ENCODE data around the gene CELF5.
A peak's percentile ranks its signal among the peaks of the same experiment; 100 is the strongest.
"Not testable (repeated sequence)": the region's sequence is repeated elsewhere in the genome, so short reads cannot be mapped to it uniquely, and the experiment has no call there.

The CELF5 gene

DNA sequence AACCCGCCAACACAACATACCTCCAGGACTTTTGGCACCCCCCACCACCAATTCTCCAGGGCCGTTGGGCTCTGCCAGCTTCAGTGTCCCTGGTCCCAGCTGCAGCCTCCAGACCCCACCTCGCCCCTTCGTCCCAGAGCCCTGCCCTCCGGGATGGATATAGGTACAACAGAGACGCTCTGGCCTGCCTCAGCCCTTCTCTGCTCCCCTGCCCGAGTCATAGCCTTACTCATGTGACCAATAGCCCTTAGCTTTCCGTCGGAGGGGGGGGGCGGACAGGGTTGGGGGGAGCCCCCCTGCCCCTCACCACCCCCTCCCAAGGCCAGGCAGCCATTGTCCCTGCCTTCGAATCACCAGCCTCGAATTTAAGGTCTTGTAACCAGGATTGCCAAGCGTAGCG lies 71.1 kb downstream of the CELF5 start:
- DNase-seq: no peak

DNA sequence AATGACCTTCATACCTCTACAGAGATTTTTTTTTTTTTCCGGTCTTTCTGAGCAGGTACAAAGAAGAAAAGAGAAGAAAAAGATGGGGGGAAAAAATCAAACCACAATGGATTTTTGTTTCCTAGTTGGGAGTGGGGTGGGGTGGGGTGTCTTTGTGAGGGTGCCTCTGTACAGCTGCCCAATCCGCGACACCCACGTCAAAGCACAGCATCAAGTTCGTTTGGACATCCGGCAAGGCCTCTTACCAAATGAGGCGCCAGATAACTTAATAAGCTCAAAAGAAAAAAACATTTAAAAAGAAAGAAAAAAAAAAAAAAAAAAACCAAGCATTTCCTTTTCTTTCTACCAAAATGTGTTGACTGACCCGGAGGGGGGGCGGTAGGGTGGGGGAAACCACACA lies 71.6 kb downstream of the CELF5 start:
- no peak for DNase-seq

GRCh38 chr19:3296446-3296845 lies 72.0 kb downstream of the CELF5 start:
- DNase-seq: no peak

DNA sequence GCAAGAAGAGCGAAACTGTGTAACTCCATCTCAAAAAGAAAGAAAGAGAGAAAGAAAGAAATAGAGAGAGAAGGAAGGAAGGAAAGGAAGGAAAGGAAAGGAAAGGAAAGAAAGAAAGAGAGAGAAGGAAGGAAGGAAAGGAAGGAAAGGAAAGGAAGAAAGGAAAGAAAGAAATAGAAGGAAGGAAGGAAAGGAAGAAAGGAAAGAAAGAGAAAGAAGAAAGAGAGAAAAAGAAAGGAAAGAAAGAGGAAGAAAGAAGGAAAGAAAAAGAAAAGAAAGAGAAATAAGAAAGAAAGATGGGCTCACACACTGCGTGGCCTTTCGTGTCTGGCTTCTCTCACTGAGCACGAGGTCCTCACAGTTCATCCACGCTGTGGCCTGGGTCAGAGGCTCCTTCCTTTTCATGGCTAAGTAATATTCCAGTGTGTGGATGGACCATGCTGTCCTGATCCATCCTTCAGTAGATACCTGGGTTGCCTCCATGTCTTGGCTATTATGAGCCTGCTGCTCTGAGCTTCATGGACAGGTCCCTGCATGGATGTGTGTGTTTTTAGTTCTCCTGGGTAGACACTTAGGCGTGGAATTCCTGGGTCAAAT lies 74.5 kb downstream of the CELF5 start:
- no peak for DNase-seq

DNA sequence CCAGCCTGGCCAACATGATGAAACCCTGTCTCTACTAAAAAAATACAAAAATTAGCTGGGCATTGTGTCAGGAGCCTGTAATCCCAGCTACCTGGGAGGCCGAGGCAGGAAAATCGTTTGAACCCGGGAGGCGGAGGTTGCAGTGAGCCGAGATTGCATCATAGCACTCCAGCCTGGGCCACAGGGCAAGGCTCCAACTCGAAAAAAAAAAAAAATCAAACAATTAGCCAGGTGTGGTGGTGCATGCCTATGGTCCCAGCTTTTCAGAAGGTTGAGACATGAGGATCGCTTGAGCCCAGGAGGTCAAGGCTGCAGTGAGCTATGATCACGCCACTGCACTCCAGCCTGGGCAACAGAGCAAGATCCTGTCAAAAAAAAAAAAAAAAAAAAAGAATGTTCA lies 76.1 kb downstream of the CELF5 start:
- not testable (repeated sequence) for DNase-seq

- DNase-seq: no peak
Observed at GRCh38 chr19:3302755-3303154, 78.3 kb downstream of the CELF5 start.

GRCh38 chr19:3304871-3305423 lies 80.5 kb downstream of the CELF5 start:
- DNase-seq: peak; percentile 48 to 61

DNA sequence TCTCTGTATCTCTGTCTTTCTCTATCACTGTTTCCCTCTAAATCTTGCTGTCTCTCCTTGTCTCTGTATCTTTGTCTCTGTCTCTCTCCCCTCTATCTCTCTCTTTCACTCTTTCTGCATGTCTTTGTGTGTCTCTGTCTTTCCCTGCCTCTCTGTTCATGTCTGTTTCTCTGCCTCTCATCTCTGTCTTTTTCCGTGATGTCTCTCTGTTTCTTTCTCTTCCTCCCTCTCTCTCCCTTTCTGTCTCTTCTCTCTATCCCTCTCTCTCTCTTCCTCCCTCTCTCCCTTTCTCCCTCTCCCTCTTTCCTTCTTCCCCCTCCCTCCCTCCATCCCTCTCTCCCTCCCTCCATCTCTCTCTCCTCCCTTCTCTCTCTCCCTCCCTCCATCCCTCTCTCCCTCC lies 85.3 kb downstream of the CELF5 start:
- no peak for DNase-seq

DNA sequence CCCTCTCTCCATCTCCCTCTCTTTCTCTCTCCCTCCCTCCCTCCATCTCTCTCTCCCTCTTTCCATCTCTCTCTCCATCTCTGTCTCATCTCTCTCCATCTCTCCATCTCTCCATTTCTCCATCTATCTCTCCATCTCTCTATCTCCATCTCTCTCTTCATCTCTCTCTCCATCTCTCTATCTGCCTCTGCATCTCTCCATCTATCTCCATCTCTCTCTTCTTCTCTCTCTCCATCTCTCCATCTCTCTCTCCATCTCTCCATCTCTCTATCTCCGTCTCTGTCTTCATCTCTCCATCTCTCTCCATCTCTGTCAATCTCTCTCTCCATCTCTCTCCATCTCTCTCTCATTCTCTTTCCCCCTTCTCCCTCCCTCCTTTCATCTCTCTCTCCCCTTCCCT lies 85.8 kb downstream of the CELF5 start:
- no peak for DNase-seq

GRCh38 chr19:3310711-3311110 lies 86.2 kb downstream of the CELF5 start:
- no peak for DNase-seq

- DNase-seq: no peak
Observed at GRCh38 chr19:3313199-3313575, 88.7 kb downstream of the CELF5 start.

GRCh38 chr19:3314962-3315675 lies 90.7 kb downstream of the CELF5 start:
- DNase-seq: no peak

DNA sequence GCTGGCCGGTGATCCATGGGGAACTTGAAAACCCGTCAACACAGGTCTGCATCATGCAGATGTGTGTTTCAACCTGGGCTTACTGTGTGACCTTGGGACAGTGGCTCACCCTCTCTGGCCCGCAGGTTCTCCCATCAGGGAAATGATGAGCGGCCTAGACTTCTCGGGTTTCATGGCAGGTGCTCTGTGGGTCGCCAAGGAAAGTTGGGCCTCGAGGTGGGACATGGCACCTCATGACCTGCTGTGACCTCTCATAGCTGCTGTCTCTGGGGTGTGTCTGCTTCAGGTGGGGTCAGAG lies 91.2 kb downstream of the CELF5 start:
- no peak for DNase-seq

DNA sequence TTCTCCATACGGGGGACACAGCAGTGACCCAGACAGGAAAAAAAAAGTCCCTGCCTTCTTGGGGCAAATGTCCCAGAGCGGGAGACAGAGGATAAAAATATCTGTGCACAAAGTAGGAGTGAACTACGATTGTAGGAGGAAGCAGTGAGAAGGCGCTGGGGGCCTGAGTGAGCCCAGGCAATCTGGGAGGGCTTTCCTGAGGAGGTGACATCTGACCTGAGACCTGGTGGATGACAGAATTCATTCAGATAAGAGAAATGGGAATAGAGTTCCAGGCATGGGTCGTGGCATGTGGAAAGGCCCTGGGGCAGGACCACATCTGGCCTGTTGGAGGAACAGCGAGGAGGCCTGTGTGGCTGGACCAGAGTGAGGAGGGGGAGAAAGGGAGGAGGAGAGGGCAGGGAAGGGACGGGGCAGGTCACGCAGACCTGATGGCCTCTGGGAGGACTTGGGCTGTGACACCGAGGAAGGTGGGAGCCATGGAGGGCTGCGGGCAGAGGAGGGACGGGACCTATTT lies 91.7 kb downstream of the CELF5 start:
- DNase-seq: no peak

DNA sequence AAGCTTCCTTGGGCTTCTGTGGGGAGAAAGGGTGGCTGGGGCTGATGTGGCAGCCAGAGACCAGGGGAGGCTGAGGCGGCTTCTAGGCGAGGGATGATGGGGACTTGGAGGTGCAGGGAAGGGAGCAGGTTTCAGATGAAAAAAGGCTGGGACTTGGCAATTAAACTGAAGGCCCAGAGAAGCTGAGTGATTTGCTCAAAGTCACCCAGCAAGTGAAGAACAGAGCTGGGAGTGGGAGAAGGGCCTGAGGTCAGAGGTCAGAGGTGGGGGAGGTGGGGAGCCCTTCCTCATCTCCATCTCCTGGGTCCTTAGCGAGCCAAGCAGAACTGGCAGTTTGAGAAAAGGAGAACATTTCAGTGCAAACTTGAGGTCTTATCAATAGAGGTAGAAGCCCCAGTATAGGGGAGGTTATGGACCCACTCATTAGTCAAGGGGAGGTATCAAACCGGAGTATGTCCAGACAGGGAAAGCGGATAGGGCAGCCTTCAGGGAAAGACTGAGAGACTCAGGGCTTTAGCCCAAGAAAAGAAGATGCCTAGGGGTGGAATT lies 92.3 kb downstream of the CELF5 start:
- DNase-seq: no peak

DNA sequence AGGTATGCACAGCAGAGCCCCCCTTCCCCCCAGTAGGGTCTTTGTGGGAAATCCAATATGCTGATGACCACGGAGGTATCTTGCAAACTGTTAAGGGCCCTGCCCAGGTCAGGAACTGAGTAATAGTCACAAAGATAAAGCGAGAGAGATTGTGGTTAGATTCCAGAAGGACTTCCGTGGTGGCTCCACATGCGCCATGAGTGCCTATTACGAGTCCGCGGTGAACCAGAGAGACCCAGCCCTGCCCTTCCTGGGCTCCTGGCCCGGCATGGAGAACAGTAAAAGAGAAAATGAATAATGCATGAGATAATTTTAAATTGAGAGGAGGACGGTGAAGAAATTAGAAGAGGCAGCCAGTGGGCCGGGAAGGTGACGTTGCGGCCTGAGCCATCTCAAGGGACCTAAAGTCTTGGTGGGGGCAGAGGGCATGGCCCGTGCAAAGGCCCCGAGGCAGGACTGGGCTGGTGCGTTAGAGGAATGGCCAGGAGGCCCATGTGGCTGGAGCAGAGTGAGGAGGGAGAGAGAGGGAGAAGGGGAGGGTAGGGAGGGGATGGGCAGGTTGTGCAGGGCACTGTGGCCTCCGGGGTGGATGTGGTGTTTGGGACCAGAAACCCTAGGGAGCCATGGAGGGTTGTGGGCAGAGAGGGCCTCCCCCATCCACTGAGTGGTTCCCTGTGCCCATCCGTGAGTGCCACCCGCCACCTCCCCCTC lies 95.3 kb downstream of the CELF5 start:
- no peak for DNase-seq

- no peak for DNase-seq
Observed at GRCh38 chr19:3320354-3320670, 95.9 kb downstream of the CELF5 start.

- DNase-seq: no peak
Observed at GRCh38 chr19:3320853-3321252, 96.4 kb downstream of the CELF5 start.

DNA sequence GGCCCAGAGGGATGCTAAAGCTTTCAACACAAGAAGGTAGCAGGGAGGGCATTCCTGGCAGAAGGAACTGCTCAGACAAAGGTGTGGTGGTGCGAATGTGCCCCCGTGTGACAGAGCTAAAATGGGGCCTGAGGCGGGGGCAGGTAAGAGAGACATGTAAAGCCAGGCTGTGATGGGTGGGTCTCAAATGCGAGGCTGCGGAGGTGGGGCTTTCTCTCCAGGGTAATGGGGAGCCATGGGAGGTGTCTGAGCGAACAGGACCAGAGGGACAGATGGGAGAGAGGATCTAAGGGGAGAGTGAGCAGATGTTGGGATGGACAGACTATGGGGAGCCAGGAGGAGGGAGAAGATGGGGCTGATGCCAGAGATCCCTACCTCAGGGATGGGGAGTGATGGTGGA lies 97.2 kb downstream of the CELF5 start:
- no peak for DNase-seq

DNA sequence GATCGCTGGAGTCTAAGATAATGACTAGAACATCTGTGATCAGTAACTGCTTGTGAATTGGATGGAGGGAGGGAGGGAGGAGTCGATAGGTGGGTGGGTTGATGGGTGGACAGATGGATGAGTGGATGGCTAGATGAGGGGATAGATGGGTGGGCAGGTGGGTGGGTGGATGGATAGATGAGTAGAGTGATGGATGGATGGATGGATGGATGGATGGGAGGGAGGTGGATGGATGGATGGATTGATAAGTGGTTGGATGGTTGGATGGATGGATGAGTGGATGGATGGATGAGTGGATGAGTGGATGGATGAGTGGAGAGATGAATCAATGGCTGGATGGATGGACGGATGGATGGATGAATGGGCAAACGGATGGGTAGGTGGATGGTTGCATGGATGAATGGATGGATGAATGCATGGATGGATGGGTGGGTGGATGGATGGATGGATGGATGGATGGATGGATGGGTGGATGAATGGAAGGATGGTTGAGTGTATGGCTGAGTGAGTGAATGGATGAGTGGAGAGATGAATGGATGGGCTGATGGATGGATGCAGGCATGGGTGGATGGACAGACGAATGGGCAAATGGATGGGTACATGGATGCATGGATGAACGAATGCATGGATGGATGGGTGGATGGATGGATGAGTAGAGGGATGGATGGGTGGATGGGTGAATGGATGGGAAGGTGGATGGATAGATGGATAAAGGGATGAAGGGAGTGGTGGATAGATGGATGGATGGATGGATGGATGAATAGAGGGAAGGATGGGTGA lies 97.9 kb downstream of the CELF5 start:
- no peak for DNase-seq

- DNase-seq: no peak
Observed at GRCh38 chr19:3323026-3323425, 98.6 kb downstream of the CELF5 start.

DNA sequence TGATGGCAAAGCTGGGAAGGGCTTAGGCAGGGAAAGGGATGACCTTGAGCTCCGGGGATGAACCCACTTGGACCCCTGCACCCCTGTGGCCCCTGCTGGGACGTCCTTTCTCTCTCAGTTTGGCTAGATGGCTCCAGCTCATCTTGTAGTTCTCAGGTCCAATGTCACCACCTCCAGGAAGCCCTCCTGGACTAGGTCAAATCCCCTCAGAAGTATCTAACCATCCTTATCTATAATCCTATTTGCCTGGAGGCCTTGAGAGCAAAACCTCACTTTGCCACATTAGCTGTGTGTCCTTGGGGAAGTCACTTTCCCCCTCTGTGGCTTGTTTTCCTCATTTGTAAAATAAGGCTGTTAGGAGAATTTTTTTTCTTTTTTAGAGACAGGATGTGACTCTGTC lies 99.2 kb downstream of the CELF5 start:
- no peak for DNase-seq

DNA sequence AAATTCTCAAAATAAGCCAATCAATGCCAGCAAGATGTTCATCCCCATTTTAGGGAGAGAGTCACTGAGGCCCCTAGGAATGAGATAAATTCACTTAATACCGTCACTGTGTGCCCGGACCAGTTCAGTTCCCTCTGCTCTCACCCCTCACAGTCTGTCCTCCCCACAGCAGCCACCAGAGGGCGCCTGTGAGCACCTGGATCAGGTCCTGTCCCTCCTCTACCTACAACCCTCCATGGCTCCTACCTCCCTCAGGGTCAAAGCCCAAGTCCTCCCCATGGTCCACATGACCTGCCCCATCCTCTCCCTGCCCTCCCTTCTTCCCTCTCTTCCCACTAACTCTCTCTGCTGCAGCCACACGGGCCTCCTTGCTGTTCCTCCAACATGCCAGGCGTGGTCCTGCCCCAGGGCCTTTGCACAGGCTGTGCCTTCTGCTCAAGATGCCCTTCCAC lies 100.0 kb downstream of the CELF5 start:
- DNase-seq: no peak

All from NCI-H2081 (cell line).